Liver (tissue), 9 donors: ENCODE results near the gene PPP1R16B. TPM values are rescaled to one million over a fixed set of nuclear protein-coding genes. Genes with fewer than 3 reads are reported as not detected.

Experiments
- DNase-seq: peaks from one replicate; pipeline ENCODE4 v3.0.0-alpha.2; 2017; ENCODE audit warnings: low spot score
- H3K27ac ChIP-seq, 2 donors: one replicate each; pipeline ENCODE4 v1.7.0; 2013; ENCODE audit warnings: inconsistent platforms in 2 of 2, low read length in 2 of 2, control low read depth in 1 of 2, low read depth in 1 of 2, mild to moderate bottlenecking in 1 of 2
- H3K27me3 ChIP-seq, 4 donors: one replicate each; pipeline versions ENCODE4 v1.6.1 to v1.7.0; 2013; ENCODE audit warnings: low read length in 3 of 4, inconsistent platforms in 1 of 4, mild to moderate bottlenecking in 1 of 4, moderate library complexity in 1 of 4; ENCODE audit not compliant: control insufficient read depth in 4 of 4, insufficient read depth in 4 of 4
- H3K36me3 ChIP-seq, 4 donors: one replicate each; pipeline versions ENCODE4 v1.6.1 to v1.7.0; 2013; ENCODE audit warnings: low read length in 3 of 4, mild to moderate bottlenecking in 3 of 4, low read depth in 1 of 4, moderate library complexity in 1 of 4; ENCODE audit not compliant: control insufficient read depth in 4 of 4, insufficient read depth in 3 of 4
- H3K4me1 ChIP-seq, 4 donors: one replicate each; pipeline versions ENCODE4 v1.6.1 to v1.7.0; 2013; ENCODE audit warnings: low read length in 3 of 4, mild to moderate bottlenecking in 3 of 4, moderate library complexity in 1 of 4; ENCODE audit not compliant: control insufficient read depth in 4 of 4, insufficient read depth in 4 of 4
- H3K4me3 ChIP-seq, 3 donors: one replicate each; pipeline versions ENCODE4 v1.6.1 to v1.7.0; 2013; ENCODE audit warnings: low read length in 3 of 3, control low read depth in 1 of 3, low read depth in 1 of 3, mild to moderate bottlenecking in 1 of 3
- H3K9ac ChIP-seq, 2 donors: one replicate each; pipeline ENCODE4 v1.7.0; 2013; ENCODE audit warnings: low read length in 2 of 2, mild to moderate bottlenecking in 2 of 2, moderate library complexity in 2 of 2, control low read depth in 1 of 2, low read depth in 1 of 2
- H3K9me3 ChIP-seq, 4 donors: one replicate each; pipeline versions ENCODE4 v1.6.1 to v1.7.0; 2013; ENCODE audit warnings: low read length in 3 of 4; ENCODE audit not compliant: control insufficient read depth in 4 of 4
- CTCF ChIP-seq: fragments of 150-350 bp; IDR thresholded peaks from 2 replicates; pipeline ENCODE4 v1.5.1; 2017; ENCODE audit warnings: improper control_type of control experiment, low read depth, low read length; ENCODE audit not compliant: missing input control
- EGR1 ChIP-seq, 2 donors: IDR thresholded peaks; 2 replicates each; pipeline ENCODE4 v1.6.1; 2016 to 2018; ENCODE audit warnings: antibody characterized with exemption in 2 of 2, low read depth in 2 of 2
- FOXA1 ChIP-seq: IDR thresholded peaks from 2 replicates; pipeline ENCODE4 v1.6.1; 2016; ENCODE audit warnings: antibody characterized with exemption
- FOXA2 ChIP-seq: IDR thresholded peaks from 2 replicates; pipeline ENCODE4 v1.6.1; 2016; ENCODE audit warnings: antibody characterized with exemption
- GABPA ChIP-seq, 2 donors: IDR thresholded peaks in 1 of 2; conservative IDR thresholded peaks in 1 of 2; 2 replicates each; pipeline ENCODE4 v1.6.1; 2016; ENCODE audit warnings: antibody characterized with exemption in 2 of 2, mild to moderate bottlenecking in 1 of 2, moderate library complexity in 1 of 2
- HNF4A ChIP-seq, 2 donors: conservative IDR thresholded peaks; 2 replicates each; pipeline ENCODE4 v1.6.1; 2016; ENCODE audit warnings: antibody characterized with exemption in 2 of 2, mild to moderate bottlenecking in 2 of 2
- HNF4G ChIP-seq: IDR thresholded peaks from 2 replicates; pipeline ENCODE4 v1.6.1; 2016; ENCODE audit warnings: antibody characterized with exemption
- JUND ChIP-seq, 2 donors: IDR thresholded peaks; 2 replicates each; pipeline ENCODE4 v1.6.1; 2016; ENCODE audit warnings: antibody characterized with exemption in 2 of 2
- MAX ChIP-seq: IDR thresholded peaks from 2 replicates; pipeline ENCODE4 v1.6.1; 2016; ENCODE audit warnings: antibody characterized with exemption
- NR2F2 ChIP-seq: IDR thresholded peaks from 2 replicates; pipeline ENCODE4 v1.6.1; 2016; ENCODE audit warnings: antibody characterized with exemption
- RAD21 ChIP-seq, 2 donors: IDR thresholded peaks; 2 replicates each; pipeline ENCODE4 v1.6.1; 2016; ENCODE audit warnings: antibody characterized with exemption in 2 of 2, mild to moderate bottlenecking in 2 of 2
- REST ChIP-seq: IDR thresholded peaks from 2 replicates; pipeline ENCODE4 v1.6.1; 2016; ENCODE audit warnings: antibody characterized with exemption, mild to moderate bottlenecking
- RXRA ChIP-seq, 2 donors: IDR thresholded peaks; 2 replicates each; pipeline ENCODE4 v1.6.1; 2017 to 2018; ENCODE audit warnings: antibody characterized with exemption in 2 of 2, mild to moderate bottlenecking in 1 of 2
- SP1 ChIP-seq: IDR thresholded peaks from 2 replicates; pipeline ENCODE4 v1.6.1; 2018; ENCODE audit warnings: antibody characterized with exemption, mild to moderate bottlenecking
- TAF1 ChIP-seq: conservative IDR thresholded peaks from 2 replicates; pipeline ENCODE4 v1.6.1; 2016; ENCODE audit warnings: antibody characterized with exemption, mild to moderate bottlenecking
- YY1 ChIP-seq: IDR thresholded peaks from 2 replicates; pipeline ENCODE4 v1.6.1; 2016; ENCODE audit warnings: antibody characterized with exemption, mild to moderate bottlenecking
- WGBS: extraction: QIAGEN DNeasy Blood & Tissue Kit; methylation state at CpG from one replicate; pipeline ENCODE4 v1.1.7; 2013; 5-methylcytosine and 5-hydroxymethylcytosine counted together
- polyA plus RNA-seq, 2 donors: library from polyadenylated mRNA; stranded (reverse) in 1 of 2; unstranded in 1 of 2; fragments of 200-250 nt in 1 of 2; fragments of >200 nt in 1 of 2; fragmentation: Nextera tagmentation in 1 of 2; extraction: Ambion mirVana in 1 of 2; gene quantifications; one replicate each; pipeline versions ENCODE4 v1.2.1 to v1.2.3, GENCODE V29; 2013 to 2015
- total RNA-seq, 2 donors: library from RNA; depleted of rRNA; stranded (reverse); fragments of >200 nt; gene quantifications; one replicate each; pipeline ENCODE4 v1.2.3, GENCODE V29; 2014
- donor health status: healthy.
- donor health status: healthy.
- donor health status: healthy.
- donor health status: healthy.
- donor health status: healthy.

The PPP1R16B gene
- total and polyA plus RNA-seq, 4 donors, result 0.84 to 5.7 (median 1.2) TPM

- no peak for TF ChIP-seq HNF4G
- no peak for TF ChIP-seq RXRA (IDR thresholded peaks at IDR 0.05)
- TF ChIP-seq RAD21 (IDR thresholded peaks at IDR 0.05), result no peak
- no peak for TF ChIP-seq NR2F2
- no peak for TF ChIP-seq JUND (IDR thresholded peaks at IDR 0.05)
- no peak for TF ChIP-seq TAF1
- no peak for TF ChIP-seq HNF4A (conservative IDR thresholded peaks at IDR 0.05)
- TF ChIP-seq YY1, result no peak
- no peak for TF ChIP-seq FOXA1
- TF ChIP-seq EGR1 (IDR thresholded peaks at IDR 0.05; ENCODE audit: low read depth in 2 of 2), result no peak
- no peak for TF ChIP-seq MAX
- no peak for DNase-seq
- Histone ChIP-seq H3K27ac (no peak overlapping the region), H3K4me1 (peaks cover 0 to 8% (median 4%) of the 10 kb centered on the region in 4 donors), H3K4me3 (no peak overlapping the region), H3K27me3 (no peaks in the 10 kb centered on the region), H3K9me3 (no peaks in the 10 kb centered on the region), H3K36me3 (no peaks in the 10 kb centered on the region), H3K9ac (no peak overlapping the region)
- WGBS, result 70% methylated on average over 20 of the region's 20 CpGs
These were observed 77.8 kb downstream of the PPP1R16B start for GRCh38 chr20:38883081-38883980.

GRCh38 chr20:38883981-38884733 is 78.7 kb downstream of the PPP1R16B start:
- no peaks in the 10 kb centered on the region for H3K36me3 ChIP-seq
- TF ChIP-seq GABPA (IDR thresholded peaks at IDR 0.05 in 1 of 2, conservative IDR thresholded peaks at IDR 0.05 in 1 of 2), result no peak
- TF ChIP-seq CTCF, result no peak
- TF ChIP-seq FOXA1, result no peak
- TF ChIP-seq TAF1, result no peak
- no peak for TF ChIP-seq FOXA2
- TF ChIP-seq HNF4G, result no peak
- TF ChIP-seq REST, result no peak
- no peak for TF ChIP-seq YY1
- no peak for TF ChIP-seq SP1
- no peak for TF ChIP-seq MAX
- no peak for TF ChIP-seq RAD21 (IDR thresholded peaks at IDR 0.05)
- no peak for TF ChIP-seq RXRA (IDR thresholded peaks at IDR 0.05)
- no peak for TF ChIP-seq JUND (IDR thresholded peaks at IDR 0.05)
- no peak for DNase-seq
- H3K9me3 ChIP-seq, result no peaks in the 10 kb centered on the region
- H3K27me3 ChIP-seq, result no peaks in the 10 kb centered on the region
- peaks cover 0 to 8% (median 4%) of the 10 kb centered on the region in 4 donors for H3K4me1 ChIP-seq
- no peak overlapping the region for H3K27ac ChIP-seq
- WGBS, result 86% methylated on average over 13 of the region's 13 CpGs
- H3K4me3 ChIP-seq, result no peak overlapping the region
- H3K9ac ChIP-seq, result no peak overlapping the region
